Endothelial cell of umbilical vein (primary cell): Measurements from ENCODE around the gene CREG2. TPM values are rescaled to one million over a fixed set of nuclear protein-coding genes. Genes with fewer than 3 reads are reported as not detected.

ENCODE experiments used
- BruUV-seq: library from RNA; stranded (reverse); fragments of 400-500 nt; replicated peaks from 2 replicates; lab custom pipeline; 2021; lab: Mats Ljungman, UMichigan
- CTCF ChIA-PET: fragments of 300-600, 350-600 bp; sonication (Branson Sonifier 250); formaldehyde crosslinking; loops from one replicate; lab custom pipeline; 2021; ENCODE audit warnings: antibody characterized with exemption, inconsistent platforms; lab: Charles Lee
- POLR2A ChIA-PET: fragments of 300-600, 350-600 bp; sonication (Branson Sonifier 250); formaldehyde crosslinking; loops from one replicate; lab custom pipeline; 2021; ENCODE audit warnings: antibody characterized with exemption, inconsistent platforms; lab: Charles Lee
- DNase-seq: peaks from one replicate; pipeline ENCODE4 v3.0.0-alpha.2; 2011; ENCODE audit warnings: low read depth, low spot score
- FAIRE-seq: peaks from 2 replicates; lab custom pipeline; 2011; peaks lifted over from hg19 to GRCh38; lab: Jason Lieb, UNC
- H2AFZ ChIP-seq: 2 replicates; pipeline ENCODE4 v1.6.0; 2012; ENCODE audit warnings: low read depth, low read length, control low read depth, inconsistent platforms
- H3K27ac ChIP-seq: 2 replicates; pipeline ENCODE4 v1.5.1; 2011; ENCODE audit warnings: low read depth, mild to moderate bottlenecking, control low read depth, low read length, moderate library complexity; ENCODE audit not compliant: insufficient read depth
- H3K27me3 ChIP-seq, 2 experiments: 2 replicates each; pipeline versions ENCODE4 v1.6.0 to v1.6.1; 2011; ENCODE audit warnings: low read length in 2 of 2, mixed read lengths in 1 of 2; ENCODE audit not compliant: control insufficient read depth in 2 of 2, insufficient read depth in 2 of 2
- H3K36me3 ChIP-seq, 2 experiments: 2 replicates in 1 of 2; 3 replicates in 1 of 2; pipeline ENCODE4 v1.5.1; 2011; ENCODE audit warnings: low read length in 2 of 2, mild to moderate bottlenecking in 1 of 2, moderate library complexity in 1 of 2; ENCODE audit not compliant: control insufficient read depth in 2 of 2, insufficient read depth in 2 of 2; ENCODE audit errors: extremely low read depth in 1 of 2
- H3K4me1 ChIP-seq: 3 replicates; pipeline ENCODE4 v1.5.1; 2011; ENCODE audit warnings: mild to moderate bottlenecking, low read length; ENCODE audit not compliant: control insufficient read depth, insufficient read depth; ENCODE audit errors: extremely low read depth
- H3K4me2 ChIP-seq: 2 replicates; pipeline ENCODE4 v1.6.1; 2011; ENCODE audit warnings: low read length, control low read depth, mixed read lengths; ENCODE audit not compliant: insufficient read depth
- H3K4me3 ChIP-seq, 3 experiments: fragments of 200-600 bp in 1 of 3; sonication (generic), shearing (Covaris generic) in 1 of 3; replicated peaks in 1 of 3; 2 replicates each; pipeline ENCODE4 v1.5.1; 2011 to 2016; ENCODE audit warnings: control low read depth in 3 of 3, low read length in 3 of 3, mild to moderate bottlenecking in 2 of 3, inconsistent platforms in 1 of 3, low read depth in 1 of 3, moderate library complexity in 1 of 3; ENCODE audit not compliant: insufficient read depth in 1 of 3
- H3K79me2 ChIP-seq: 2 replicates; pipeline ENCODE4 v1.6.0; 2012; ENCODE audit warnings: low read length, inconsistent platforms; ENCODE audit not compliant: control insufficient read depth, insufficient read depth
- H3K9ac ChIP-seq: replicated peaks from 2 replicates; pipeline ENCODE3; 2011; ENCODE audit warnings: low read length, control low read depth; ENCODE audit not compliant: insufficient read depth; ENCODE audit errors: extremely low read depth
- H3K9me1 ChIP-seq: replicated peaks from 3 replicates; pipeline ENCODE4 v1.6.0; 2011; ENCODE audit warnings: mild to moderate bottlenecking, low read length; ENCODE audit not compliant: control insufficient read depth, insufficient read depth; ENCODE audit errors: extremely low read depth
- H3K9me3 ChIP-seq: replicated peaks from 2 replicates; pipeline ENCODE4 v1.5.1; 2012; ENCODE audit warnings: low read length, inconsistent platforms; ENCODE audit not compliant: control insufficient read depth, insufficient read depth
- H4K20me1 ChIP-seq: replicated peaks from 2 replicates; pipeline ENCODE3; 2011; ENCODE audit warnings: mild to moderate bottlenecking, low read length; ENCODE audit not compliant: control insufficient read depth, insufficient read depth; ENCODE audit errors: extremely low read depth
- EZH2 ChIP-seq: IDR thresholded peaks from 2 replicates; pipeline ENCODE4 v1.6.1; 2012; ENCODE audit warnings: borderline replicate concordance, low read depth, mild to moderate bottlenecking, moderate library complexity, low read length, inconsistent platforms; ENCODE audit not compliant: severe bottlenecking
- FOS ChIP-seq: IDR thresholded peaks from 2 replicates; pipeline ENCODE4 v1.6.1; 2011; ENCODE audit warnings: mild to moderate bottlenecking, low read length, moderate library complexity, borderline replicate concordance; ENCODE audit not compliant: insufficient read depth
- GATA2 ChIP-seq: IDR thresholded peaks from 2 replicates; pipeline ENCODE4 v1.7.0; 2011; ENCODE audit warnings: low read depth, mild to moderate bottlenecking, moderate library complexity, mixed read lengths, low read length; ENCODE audit not compliant: insufficient read length, insufficient read depth
- JUN ChIP-seq: IDR thresholded peaks from 2 replicates; pipeline ENCODE4 v1.6.1; 2011; ENCODE audit warnings: borderline replicate concordance, low read depth; ENCODE audit not compliant: insufficient read length, insufficient read depth
- MAX ChIP-seq: IDR thresholded peaks from 2 replicates; pipeline ENCODE4 v1.6.1; 2011; ENCODE audit not compliant: insufficient read depth, insufficient read length
- MYC ChIP-seq: IDR thresholded peaks from one replicate; pipeline ENCODE4 v1.6.1; 2011; ENCODE audit warnings: mild to moderate bottlenecking, low read depth, low read length
- POLR2A ChIP-seq: IDR thresholded peaks from 2 replicates; pipeline ENCODE4 v1.6.1; 2012; ENCODE audit warnings: low read depth, mild to moderate bottlenecking, control low read depth, low read length
- POLR2AphosphoS5 ChIP-seq: IDR thresholded peaks from 2 replicates; pipeline ENCODE4 v1.6.1; 2012; ENCODE audit warnings: low read depth, mild to moderate bottlenecking, control low read depth, low read length, moderate library complexity; ENCODE audit not compliant: insufficient read depth
- dilution Hi-C: fragments of 300-500 bp; cut with MboI; formaldehyde crosslinking; loops from one replicate; pipeline ENCODE4 v1.15.0; 2019; ENCODE audit warnings: low sequenced_read_pairs; ENCODE audit not compliant: extremely low pct_ligation_motif_present
- intact Hi-C: fragments of 100-400 bp; cut with micrococcal nuclease; formaldehyde crosslinking; loops from one replicate; pipeline ENCODE4 v1.10.0; 2022
- polyA plus RNA-seq, 4 experiments: library from polyadenylated mRNA; depleted of rRNA in 3 of 4; stranded (reverse) in 3 of 4; unstranded in 1 of 4; fragments of >200 nt; gene quantifications; 2 replicates each; pipeline versions ENCODE4 v1.2.1 to v1.2.3, GENCODE V29; 2011 to 2012; ENCODE audit warnings: missing spikeins in 1 of 4
- total RNA-seq: library from RNA; stranded (reverse); gene quantifications from 2 replicates; pipeline ENCODE4 v1.2.3, GENCODE V29; 2021
- TF ChIP-seq, protein P1 (sequence below), 2 donors: IDR thresholded peaks; 1 replicate in 1 of 2; 2 replicates in 1 of 2; pipeline ENCODE4 v1.5.1; 2011; ENCODE audit warnings: low read length in 2 of 2, mild to moderate bottlenecking in 2 of 2, moderate library complexity in 2 of 2, control low read depth in 1 of 2, inconsistent platforms in 1 of 2, low read depth in 1 of 2; ENCODE audit not compliant: insufficient read depth in 1 of 2; ENCODE audit errors: extremely low read depth in 1 of 2

Gene CREG2
- total and polyA plus RNA-seq, 2 donors (not counting 3 experiments of a cell fraction or from before 2014, with no cell fraction given), result 0.48 to 2.0 TPM

DNA sequence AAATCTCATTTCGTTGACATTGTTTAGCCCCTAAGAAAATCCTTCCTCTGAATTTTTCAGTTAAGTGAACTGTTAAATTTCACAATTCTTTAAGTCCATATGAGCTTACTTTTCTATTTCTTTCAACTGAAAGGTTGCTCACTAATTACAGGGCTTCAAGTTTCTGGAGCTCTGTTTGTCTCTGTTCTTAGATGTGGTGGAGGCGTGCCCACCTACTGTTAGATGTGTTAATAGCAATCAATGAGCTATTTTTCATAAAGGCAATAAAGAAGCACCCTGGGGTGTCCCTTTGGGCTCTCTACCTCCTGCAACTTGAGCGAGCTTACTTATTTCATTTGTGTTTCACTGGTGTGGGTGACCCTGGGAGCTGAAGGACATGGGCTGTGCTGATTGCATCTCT lies 25.0 kb downstream of the CREG2 start:
- CTCF ChIA-PET, result interaction anchor here (1.0 to 2.6 kb wide), 6 partner anchors 9 to 36 kb away, joined by 3 to 13 read pairs (median 4); no protein-coding TSS in a partner anchor
- POLR2A ChIA-PET, result no interaction called here

GRCh38 chr2:101361522-101361921 lies 25.8 kb downstream of the CREG2 start:
- Histone ChIP-seq H3K9me1 (no peaks in the 10 kb centered on the region), H3K4me2 (no peak overlapping the region), H3K4me1 (no peaks in the 10 kb centered on the region), H3K9ac (no peak overlapping the region), H3K27me3 (peaks cover 12 to 20% of the 10 kb centered on the region in 2 experiments), H4K20me1 (no peaks in the 10 kb centered on the region), H3K79me2 (no peaks in the 10 kb centered on the region), H3K27ac (no peak overlapping the region), H3K9me3 (no peaks in the 10 kb centered on the region), H3K4me3 (no peak overlapping the region), H3K36me3 (no peaks in the 10 kb centered on the region), H2AFZ (no peak overlapping the region)
- BruUV-seq, result no TSS peak
- POLR2A ChIA-PET, result no interaction called here
- DNase-seq (no peak), FAIRE-seq (no peak)
- CTCF ChIA-PET, result interaction anchor here (1.0 to 2.6 kb wide), 6 partner anchors 11 to 58 kb away, joined by 3 to 13 read pairs (median 3); no protein-coding TSS in a partner anchor
- dilution Hi-C loops, result no loop called here
- intact Hi-C loops, result no loop called here
- TF ChIP-seq FOS (no peak), GATA2 (no peak), POLR2A (no peak), MYC (no peak), MAX (no peak), EZH2 (no peak), POLR2AphosphoS5 (no peak), JUN (no peak)
- TF ChIP-seq, protein P1, sequence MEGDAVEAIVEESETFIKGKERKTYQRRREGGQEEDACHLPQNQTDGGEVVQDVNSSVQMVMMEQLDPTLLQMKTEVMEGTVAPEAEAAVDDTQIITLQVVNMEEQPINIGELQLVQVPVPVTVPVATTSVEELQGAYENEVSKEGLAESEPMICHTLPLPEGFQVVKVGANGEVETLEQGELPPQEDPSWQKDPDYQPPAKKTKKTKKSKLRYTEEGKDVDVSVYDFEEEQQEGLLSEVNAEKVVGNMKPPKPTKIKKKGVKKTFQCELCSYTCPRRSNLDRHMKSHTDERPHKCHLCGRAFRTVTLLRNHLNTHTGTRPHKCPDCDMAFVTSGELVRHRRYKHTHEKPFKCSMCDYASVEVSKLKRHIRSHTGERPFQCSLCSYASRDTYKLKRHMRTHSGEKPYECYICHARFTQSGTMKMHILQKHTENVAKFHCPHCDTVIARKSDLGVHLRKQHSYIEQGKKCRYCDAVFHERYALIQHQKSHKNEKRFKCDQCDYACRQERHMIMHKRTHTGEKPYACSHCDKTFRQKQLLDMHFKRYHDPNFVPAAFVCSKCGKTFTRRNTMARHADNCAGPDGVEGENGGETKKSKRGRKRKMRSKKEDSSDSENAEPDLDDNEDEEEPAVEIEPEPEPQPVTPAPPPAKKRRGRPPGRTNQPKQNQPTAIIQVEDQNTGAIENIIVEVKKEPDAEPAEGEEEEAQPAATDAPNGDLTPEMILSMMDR (IDR thresholded peaks at IDR 0.05; ENCODE audit: extremely low read depth in 1 of 2, insufficient read depth in 1 of 2, low read depth in 1 of 2, low read length in 2 of 2), result no peak

More for the DNA sequence above, 25.0 kb downstream of the CREG2 start:
- H3K4me3 ChIP-seq, result no peak overlapping the region
- intact Hi-C loops, result no loop called here
- no peak for TF ChIP-seq MYC
- no peak for TF ChIP-seq POLR2A
- no peaks in the 10 kb centered on the region for H3K9me1 ChIP-seq
- no peaks in the 10 kb centered on the region for H3K36me3 ChIP-seq
- FAIRE-seq, result no peak
- peaks cover 12 to 20% of the 10 kb centered on the region in 2 experiments for H3K27me3 ChIP-seq
- H3K4me1 ChIP-seq, result no peaks in the 10 kb centered on the region
- no peak overlapping the region for H3K4me2 ChIP-seq
- H3K9ac ChIP-seq, result no peak overlapping the region
- DNase-seq, result no peak
- BruUV-seq, result no TSS peak
- H3K9me3 ChIP-seq, result no peaks in the 10 kb centered on the region
- no peak overlapping the region for H3K27ac ChIP-seq
- no peaks in the 10 kb centered on the region for H3K79me2 ChIP-seq
- H4K20me1 ChIP-seq, result no peaks in the 10 kb centered on the region
- dilution Hi-C loops, result no loop called here
- no peak overlapping the region for H2AFZ ChIP-seq
